Mesothelial cell of epicardium (in vitro differentiated cells): ENCODE measurements around the gene TMEM109. TPM values are rescaled to one million over a fixed set of nuclear protein-coding genes. Genes with fewer than 3 reads are reported as not detected.

Experiments used
- DNase-seq, 2 experiments: peaks; one replicate each; pipeline ENCODE4 v3.0.0; 2021; ENCODE audit warnings: low spot score in 2 of 2; ENCODE audit not compliant: unreplicated experiment in 2 of 2
- H3K27ac Mint-ChIP-seq: 2 replicates; pipeline ENCODE4 v1.8.0; 2021; ENCODE audit warnings: mixed read lengths
- H3K27me3 Mint-ChIP-seq: 2 replicates; pipeline ENCODE4 v1.8.0; 2021; ENCODE audit warnings: low read depth, mixed read lengths
- H3K36me3 Mint-ChIP-seq: 2 replicates; pipeline ENCODE4 v1.8.0; 2021; ENCODE audit warnings: mixed read lengths
- H3K4me1 Mint-ChIP-seq: 2 replicates; pipeline ENCODE4 v1.8.0; 2021; ENCODE audit warnings: mixed read lengths
- H3K4me3 Mint-ChIP-seq: 2 replicates; pipeline ENCODE4 v1.8.0; 2021; ENCODE audit warnings: mild to moderate bottlenecking, moderate library complexity, mixed read lengths
- H3K9me3 Mint-ChIP-seq: 2 replicates; pipeline ENCODE4 v1.8.0; 2021; ENCODE audit warnings: mixed read lengths
- CTCF ChIP-seq: fragments of 200-600 bp; sonication (generic); IDR thresholded peaks from one replicate; pipeline ENCODE4 v1.5.0; 2021; ENCODE audit warnings: antibody characterized with exemption; ENCODE audit not compliant: unreplicated experiment
- total RNA-seq: library from RNA; stranded (reverse); gene quantifications from 3 replicates; pipeline ENCODE4 v1.2.1, GENCODE V29; 2021

TMEM109 gene
- total RNA-seq, 1 donor from 2014 or later = 56.8 TPM

GRCh38 chr11:60955571-60955970 is 41.6 kb downstream of the TMEM109 start:
- DNase-seq = no peak
- Mint-ChIP-seq H3K36me3 (no peaks in the 10 kb centered on the region), H3K27ac (no peak overlapping the region), H3K27me3 (peaks cover 28% of the 10 kb centered on the region), H3K4me3 (no peak overlapping the region), H3K9me3 (peaks cover under 1% of the 10 kb centered on the region), H3K4me1 (peaks cover 24% of the 10 kb centered on the region)
- no peak for TF ChIP-seq CTCF

GRCh38 chr11:60957188-60957587 is 43.2 kb downstream of the TMEM109 start:
- Mint-ChIP-seq H3K4me1 (peaks cover 18% of the 10 kb centered on the region), H3K27me3 (peaks cover 20% of the 10 kb centered on the region), H3K4me3 (no peak overlapping the region), H3K9me3 (peaks cover 7% of the 10 kb centered on the region), H3K27ac (no peak overlapping the region), H3K36me3 (no peaks in the 10 kb centered on the region)
- no peak for TF ChIP-seq CTCF
- no peak for DNase-seq

- Mint-ChIP-seq H3K27me3 (peaks cover 13% of the 10 kb centered on the region), H3K4me1 (peaks cover 13% of the 10 kb centered on the region), H3K27ac (no peak overlapping the region), H3K4me3 (no peak overlapping the region), H3K9me3 (peaks cover 7% of the 10 kb centered on the region), H3K36me3 (no peaks in the 10 kb centered on the region)
- no peak for DNase-seq
- TF ChIP-seq CTCF = no peak
Measured at GRCh38 chr11:60959431-60959830, 45.5 kb downstream of the TMEM109 start.

- DNase-seq = no peak
Measured at GRCh38 chr11:60960405-60960804, 46.4 kb downstream of the TMEM109 start.

GRCh38 chr11:60964801-60965200 is 50.8 kb downstream of the TMEM109 start:
- no peak for TF ChIP-seq CTCF
- peaks cover 11% of the 10 kb centered on the region for H3K27me3 Mint-ChIP-seq

More at GRCh38 chr11:60960405-60960804, 46.4 kb downstream of the TMEM109 start:
- H3K27me3 Mint-ChIP-seq = peaks cover 13% of the 10 kb centered on the region
- peaks cover 13% of the 10 kb centered on the region for H3K4me1 Mint-ChIP-seq
- TF ChIP-seq CTCF = no peak
- no peak overlapping the region for H3K27ac Mint-ChIP-seq
- H3K4me3 Mint-ChIP-seq = no peak overlapping the region
- no peaks in the 10 kb centered on the region for H3K36me3 Mint-ChIP-seq
- peaks cover 7% of the 10 kb centered on the region for H3K9me3 Mint-ChIP-seq

GRCh38 chr11:60966890-60967289 is 52.9 kb downstream of the TMEM109 start:
- H3K9me3 Mint-ChIP-seq = peaks cover 15% of the 10 kb centered on the region
- TF ChIP-seq CTCF = no peak
- H3K4me1 Mint-ChIP-seq = no peaks in the 10 kb centered on the region
- no peak overlapping the region for H3K27ac Mint-ChIP-seq
- peaks cover 12% of the 10 kb centered on the region for H3K27me3 Mint-ChIP-seq
- peaks cover 2% of the 10 kb centered on the region for H3K36me3 Mint-ChIP-seq
- H3K4me3 Mint-ChIP-seq = no peak overlapping the region
- no peak for DNase-seq

More at GRCh38 chr11:60964801-60965200, 50.8 kb downstream of the TMEM109 start:
- no peak for DNase-seq
- H3K4me1 Mint-ChIP-seq = peaks cover 3% of the 10 kb centered on the region
- H3K36me3 Mint-ChIP-seq = peaks cover 2% of the 10 kb centered on the region
- H3K4me3 Mint-ChIP-seq = no peak overlapping the region
- H3K9me3 Mint-ChIP-seq = peaks cover 22% of the 10 kb centered on the region
- no peak overlapping the region for H3K27ac Mint-ChIP-seq
